H1 (cell line): ENCODE measurements around the gene SMCHD1. TPM values are rescaled to one million over a fixed set of nuclear protein-coding genes. Genes with fewer than 3 reads are reported as not detected.

Source experiments
- E2F6 ChIP-seq: IDR thresholded peaks from 2 replicates; pipeline ENCODE4 v1.6.1; 2012; ENCODE audit warnings: inconsistent platforms
- JUND ChIP-seq: IDR thresholded peaks from 2 replicates; pipeline ENCODE4 v1.6.1; 2011; ENCODE audit warnings: mild to moderate bottlenecking, improper control_type of control experiment, low read length
- NRF1 ChIP-seq: IDR thresholded peaks from 2 replicates; pipeline ENCODE4 v1.6.1; 2011; ENCODE audit warnings: mild to moderate bottlenecking, low read depth, low read length, improper control_type of control experiment
- SIN3A ChIP-seq, 2 experiments: IDR thresholded peaks in 1 of 2; conservative IDR thresholded peaks in 1 of 2; 2 replicates each; pipeline ENCODE4 v1.6.1; 2011 to 2012; ENCODE audit warnings: low read length in 2 of 2, improper control_type of control experiment in 1 of 2, low read depth in 1 of 2, mild to moderate bottlenecking in 1 of 2
- SRF ChIP-seq: IDR thresholded peaks from 2 replicates; pipeline ENCODE4 v1.6.1; 2011; ENCODE audit warnings: mild to moderate bottlenecking, low read depth, low read length, moderate library complexity
- polyA plus RNA-seq, 7 experiments: library from polyadenylated mRNA; depleted of rRNA in 3 of 7; stranded (reverse) in 5 of 7; unstranded in 2 of 7; fragments of >200 nt in 5 of 7; fragments of 200-250 nt in 2 of 7; gene quantifications; 1 replicate in 5 of 7; 2 replicates in 1 of 7; 4 replicates in 1 of 7; pipeline versions ENCODE4 v1.2.1 to v1.2.3, GENCODE V29; 2011 to 2013; ENCODE audit warnings: missing spikeins in 2 of 7, mixed read lengths in 2 of 7
- total RNA-seq: library from RNA; stranded (reverse); fragmentation: NEBNext Ultra II Directional; extraction: Animal tissue kit (Norgen Biotek cat#: 25700); gene quantifications from 2 replicates; pipeline ENCODE4 v1.2.1, GENCODE V29; 2021

Gene SMCHD1
- total and polyA plus RNA-seq, 2 of the 8 experiments (the other 6 are each of a cell fraction or from before 2014, with no cell fraction given), result 9.3 to 32.0 TPM

- TF ChIP-seq SRF, result no peak
- TF ChIP-seq JUND, result no peak
- no peak for TF ChIP-seq SIN3A (conservative IDR thresholded peaks at IDR 0.05 in 1 of 2, IDR thresholded peaks at IDR 0.05 in 1 of 2; ENCODE audit: low read depth in 1 of 2, low read length in 2 of 2)
- TF ChIP-seq E2F6, result no peak
- no peak for TF ChIP-seq NRF1
These were observed 142.4 kb downstream of the SMCHD1 start (continued) for GRCh38 chr18:2797951-2798350.
